Stimulated activated CD8-positive, alpha-beta memory T cell treated with anti-CD3 and anti-CD28 coated beads, Interleukin-4, amount 100 ng/mL, for 1 hour (primary cell): Measurements from ENCODE around the gene ERI3.

Source experiments
- DNase-seq, 2 donors: peaks; one replicate each; pipeline ENCODE4 v3.0.0-alpha.2; 2020; ENCODE audit warnings: low read depth in 2 of 2, low spot score in 1 of 2

The ERI3 gene

DNA sequence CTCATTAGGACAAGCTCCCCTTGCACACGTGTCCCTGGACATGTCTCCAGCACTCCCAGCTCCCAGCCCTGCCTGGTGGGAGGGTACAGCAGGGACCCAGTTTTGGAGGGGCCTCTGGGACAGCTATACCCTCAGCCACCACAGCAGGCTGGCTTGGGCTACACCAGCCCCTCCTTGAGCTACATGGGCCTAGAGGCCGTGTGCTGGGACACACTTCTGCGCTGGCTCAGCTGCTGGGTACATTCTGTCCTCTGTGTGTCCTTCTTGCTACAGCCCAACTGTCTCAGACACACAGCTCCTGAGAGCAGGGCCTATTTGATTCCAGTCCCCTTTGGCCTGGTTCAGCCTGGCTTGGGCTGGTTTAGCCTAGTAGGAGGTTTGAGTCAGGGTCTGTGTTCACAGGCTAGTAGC, 115.1 kb downstream of the ERI3 start:
- DNase-seq = no peak

- DNase-seq = no peak
Measured at GRCh38 chr1:44239331-44239960, 115.6 kb downstream of the ERI3 start.

DNA sequence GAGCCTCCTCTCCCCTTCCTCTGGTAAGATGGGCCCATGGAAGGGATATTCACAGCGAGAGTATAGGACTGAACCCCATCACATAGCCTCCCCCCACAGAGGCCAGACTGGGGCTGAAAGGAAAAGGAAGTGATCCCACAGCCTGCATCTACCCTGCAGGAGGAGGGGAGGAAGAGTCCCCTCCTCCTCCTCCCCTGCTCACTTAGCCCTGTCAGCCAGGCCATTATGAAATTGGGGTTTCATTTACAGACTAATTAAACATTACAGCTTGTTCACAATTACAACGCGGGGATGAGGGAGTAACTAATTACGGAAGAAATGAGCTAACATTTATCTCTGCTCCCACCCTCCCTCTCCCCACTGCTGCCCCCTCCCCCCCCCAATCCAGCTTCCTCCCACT, 116.4 kb downstream of the ERI3 start:
- no peak for DNase-seq

DNA sequence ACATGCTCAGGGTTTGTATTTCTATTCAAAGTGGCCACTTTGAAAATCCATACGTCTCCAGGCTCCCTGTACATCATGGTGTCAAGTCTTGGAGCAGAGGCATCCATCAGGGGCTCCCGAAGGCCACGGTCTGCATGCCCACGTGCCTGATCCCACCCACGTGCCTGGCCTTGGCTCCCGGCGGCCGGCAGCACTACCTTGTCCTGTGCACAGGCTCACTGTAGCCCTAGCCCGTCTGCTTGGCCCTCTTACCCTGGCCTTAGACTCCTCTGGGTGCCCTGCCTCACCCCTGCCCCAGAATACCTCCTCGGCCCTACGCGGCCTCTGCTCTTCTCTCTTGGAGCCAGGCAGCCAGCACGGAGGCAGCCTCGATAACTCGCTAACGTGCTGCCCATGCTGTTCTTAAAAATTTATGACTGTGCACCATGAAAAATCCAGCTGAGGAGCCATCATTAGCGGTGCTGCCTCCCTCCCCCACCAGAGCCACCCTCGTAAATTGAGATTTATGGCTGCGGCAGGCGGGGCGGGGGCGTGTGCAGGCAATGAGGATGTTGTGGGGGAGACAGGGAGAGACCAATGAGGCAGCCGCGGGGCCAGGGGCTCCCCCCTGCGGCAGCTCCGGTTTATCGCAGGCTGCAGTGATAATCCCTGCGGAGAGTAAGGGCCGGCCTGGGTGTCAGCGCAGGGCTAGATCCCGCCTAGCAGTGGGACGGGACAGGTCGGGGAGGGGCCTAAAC, 117.2 kb downstream of the ERI3 start:
- no peak for DNase-seq

- no peak for DNase-seq
Measured at GRCh38 chr1:44236490-44237272, 118.4 kb downstream of the ERI3 start.

GRCh38 chr1:44235808-44236207, 119.2 kb downstream of the ERI3 start:
- DNase-seq = no peak

DNA sequence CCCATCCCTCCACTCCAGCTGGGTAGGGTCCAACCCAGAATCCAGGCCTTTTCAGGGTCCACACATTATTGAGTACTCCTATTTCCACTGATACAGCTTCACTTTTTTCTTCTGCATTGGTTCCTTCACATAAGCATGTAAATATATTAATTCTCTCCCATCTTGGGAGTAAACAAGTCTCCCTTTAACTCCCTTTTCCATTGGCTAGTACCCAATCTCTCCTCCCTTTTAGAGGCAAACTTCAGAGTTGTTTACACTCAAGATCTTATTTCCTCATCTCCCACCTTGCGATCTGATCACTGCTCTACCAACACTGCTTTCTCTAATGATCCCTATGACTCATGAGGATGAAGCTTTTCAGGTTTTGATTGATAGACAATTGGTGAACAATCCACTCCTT, 121.5 kb downstream of the ERI3 start:
- DNase-seq = no peak

- DNase-seq = no peak
Measured at GRCh38 chr1:44230796-44231195, 124.3 kb downstream of the ERI3 start.

DNA sequence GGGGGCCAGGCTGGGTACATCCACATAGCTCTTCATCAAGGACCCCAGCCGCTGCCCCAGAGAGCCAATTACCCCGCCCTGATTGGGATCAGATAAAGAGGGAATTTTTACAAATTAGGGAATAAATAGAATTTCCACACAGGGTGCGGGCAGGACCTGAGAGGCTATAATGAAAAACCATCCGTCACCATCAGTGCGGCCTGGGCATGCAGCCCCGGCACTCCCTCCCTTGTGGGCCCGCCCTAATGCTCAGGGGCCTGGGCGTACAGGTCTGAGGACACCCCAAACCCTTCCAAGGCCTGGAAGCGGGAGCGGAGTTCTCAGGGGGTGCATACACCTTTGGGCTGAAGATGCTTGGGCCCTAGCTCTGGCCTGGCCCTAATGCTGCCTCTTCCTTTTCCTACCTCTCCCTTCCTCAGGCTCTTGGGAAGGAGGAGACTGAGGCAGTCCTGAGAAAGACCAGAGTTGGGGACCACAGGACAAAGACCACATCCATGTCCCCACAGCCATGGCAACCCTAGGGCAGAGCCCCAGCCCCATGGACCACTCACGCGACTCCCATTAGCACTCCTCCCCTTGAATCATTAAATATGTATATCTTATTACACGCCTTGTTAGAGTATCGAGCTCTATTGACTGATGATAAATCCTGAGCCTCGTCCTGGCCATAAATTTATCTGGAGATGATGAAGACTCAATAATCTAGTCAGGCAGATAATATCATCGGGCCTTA, 125.5 kb downstream of the ERI3 start:
- no peak for DNase-seq

DNA sequence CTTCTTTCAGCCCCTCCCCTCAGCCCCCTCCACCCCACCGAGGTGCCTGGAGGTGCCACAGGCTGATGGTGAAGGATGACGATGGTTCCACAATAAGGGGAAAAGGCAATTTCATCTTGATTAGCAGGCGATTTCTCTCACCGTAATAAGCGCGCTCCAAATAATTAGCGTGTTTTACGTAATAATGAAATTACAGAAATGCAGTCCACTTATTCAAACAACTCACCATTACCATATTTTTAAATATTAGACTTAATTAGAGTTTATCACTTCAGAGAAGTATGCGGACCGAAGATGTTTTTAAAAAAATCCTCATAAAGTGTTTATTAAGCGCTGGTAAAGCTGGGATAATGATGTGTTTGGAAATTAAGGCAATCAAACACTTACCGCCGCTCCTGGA, 126.8 kb downstream of the ERI3 start:
- no peak for DNase-seq

GRCh38 chr1:44227211-44227610, 127.8 kb downstream of the ERI3 start:
- DNase-seq = no peak

GRCh38 chr1:44225761-44226160, 129.3 kb downstream of the ERI3 start:
- DNase-seq = no peak

GRCh38 chr1:44223187-44223610, 131.9 kb downstream of the ERI3 start:
- DNase-seq = no peak

GRCh38 chr1:44222397-44223186, 132.5 kb downstream of the ERI3 start:
- no peak for DNase-seq

- DNase-seq = no peak
Measured at GRCh38 chr1:44221769-44222168, 133.3 kb downstream of the ERI3 start.

- no peak for DNase-seq
Measured at GRCh38 chr1:44220755-44221154, 134.3 kb downstream of the ERI3 start.

DNA sequence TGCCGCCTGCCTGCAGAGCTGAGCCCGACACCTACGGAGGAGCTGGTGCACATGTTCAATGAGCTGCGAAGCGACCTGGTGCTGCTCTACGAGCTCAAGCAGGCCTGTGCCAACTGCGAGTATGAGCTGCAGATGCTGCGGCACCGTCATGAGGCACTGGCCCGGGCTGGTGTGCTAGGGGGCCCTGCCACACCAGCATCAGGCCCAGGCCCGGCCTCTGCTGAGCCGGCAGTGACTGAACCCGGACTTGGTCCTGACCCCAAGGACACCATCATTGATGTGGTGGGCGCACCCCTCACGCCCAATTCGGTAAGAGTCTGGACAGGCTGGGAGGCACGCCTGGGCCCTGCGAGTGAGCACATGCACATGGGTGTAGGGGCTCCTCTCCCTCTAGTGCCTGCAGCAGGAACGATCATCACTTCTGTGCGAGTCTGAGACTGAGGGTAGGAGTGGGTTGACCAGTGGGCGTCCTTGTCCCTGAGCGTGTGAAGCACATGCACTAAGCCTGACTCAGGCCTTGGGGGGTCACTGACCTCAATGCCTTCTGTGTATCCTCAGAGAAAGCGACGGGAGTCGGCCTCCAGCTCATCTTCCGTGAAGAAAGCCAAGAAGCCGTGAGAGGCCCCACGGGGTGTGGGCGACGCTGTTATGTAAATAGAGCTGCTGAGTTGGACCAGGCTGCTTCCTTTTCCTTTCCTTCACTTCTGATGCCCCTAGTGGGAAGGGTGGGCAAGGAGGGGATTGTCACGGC, 134.9 kb downstream of the ERI3 start:
- no peak for DNase-seq

DNA sequence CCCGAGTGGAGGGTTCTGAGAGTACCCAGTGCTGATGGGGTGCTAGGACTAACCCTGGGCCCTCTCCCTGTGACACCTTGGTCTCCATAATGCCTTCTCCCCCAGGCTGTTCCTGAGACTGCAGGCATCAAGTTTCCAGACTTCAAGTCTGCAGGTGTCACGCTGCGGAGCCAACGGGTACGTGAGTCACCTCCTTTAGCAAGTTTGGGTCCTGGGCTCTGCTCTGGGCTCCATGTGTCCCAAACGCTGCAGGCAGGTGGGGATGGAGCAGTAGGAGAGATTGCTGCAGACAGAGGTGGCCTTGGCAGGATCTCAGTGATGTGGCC, 135.8 kb downstream of the ERI3 start:
- no peak for DNase-seq

DNA sequence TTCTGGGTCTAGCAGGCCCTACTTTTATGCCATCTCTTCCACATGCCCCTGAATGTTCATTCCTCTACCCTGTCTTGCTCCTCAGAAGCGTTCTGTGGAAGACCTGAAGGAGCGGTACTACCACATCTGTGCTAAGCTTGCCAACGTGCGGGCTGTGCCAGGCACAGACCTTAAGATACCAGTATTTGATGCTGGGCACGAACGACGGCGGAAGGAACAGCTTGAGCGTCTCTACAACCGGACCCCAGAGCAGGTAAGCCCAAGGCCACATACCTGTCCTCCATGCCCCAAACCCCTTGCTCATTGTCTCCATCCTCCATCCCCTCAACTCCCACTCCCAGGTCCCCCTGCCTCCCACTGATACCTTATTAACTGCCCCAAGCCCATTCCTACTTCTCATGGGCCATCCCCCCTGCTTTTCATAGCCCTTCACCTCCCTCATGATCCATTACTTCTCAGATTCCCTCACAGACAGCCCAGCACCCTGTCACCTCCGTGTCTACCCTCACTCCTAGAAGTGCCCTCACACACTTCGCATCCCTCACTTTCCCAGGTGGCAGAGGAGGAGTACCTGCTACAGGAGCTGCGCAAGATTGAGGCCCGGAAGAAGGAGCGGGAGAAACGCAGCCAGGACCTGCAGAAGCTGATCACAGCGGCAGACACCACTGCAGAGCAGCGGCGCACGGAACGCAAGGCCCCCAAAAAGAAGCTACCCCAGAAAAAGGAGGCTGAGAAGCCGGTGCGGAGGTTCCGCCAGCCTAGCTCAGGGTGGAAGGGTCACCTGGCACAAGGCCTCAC, 136.4 kb downstream of the ERI3 start:
- DNase-seq = no peak
